Measurements from ENCODE around the gene TMEM106A. TPM values are rescaled to one million over a fixed set of nuclear protein-coding genes. Genes with fewer than 3 reads are reported as not detected.

TMEM106A gene
- total RNA-seq, 1 experiment from 2014 or later, result 2.4 TPM

Other genes starting within 250 kb of the TMEM106A start
- gene AARSD1, start 247.4 kb upstream of the TMEM106A start, total RNA-seq (2014; rRNA removed; shearing (Covaris generic)), result 23.7 and 27.2 TPM in 2 replicates
- gene PTGES3L, start 231.8 kb upstream of the TMEM106A start, total RNA-seq (2014; rRNA removed; shearing (Covaris generic)), result 0.19 TPM in 1 of 2 replicates, not detected in the other
- gene RUNDC1, start 231.3 kb upstream of the TMEM106A start, total RNA-seq (2014; rRNA removed; shearing (Covaris generic)), result 3.6 and 3.8 TPM in 2 replicates
- 1,450 and 1,519 TPM in 2 replicates for gene RPL27, start 213.5 kb upstream of the TMEM106A start, total RNA-seq (2014; rRNA removed; shearing (Covaris generic))
- 66.7 and 80.2 TPM in 2 replicates for gene IFI35, start 205.1 kb upstream of the TMEM106A start, total RNA-seq (2014; rRNA removed; shearing (Covaris generic))
- gene VAT1, start 189.5 kb upstream of the TMEM106A start, total RNA-seq (2014; rRNA removed; shearing (Covaris generic)), result 104 and 118 TPM in 2 replicates
- gene RND2, start 186.6 kb upstream of the TMEM106A start, total RNA-seq (2014; rRNA removed; shearing (Covaris generic)), result not detected in 2 replicates
- 16.7 and 28.4 TPM in 2 replicates for gene BRCA1, start 86.5 kb upstream of the TMEM106A start, total RNA-seq (2014; rRNA removed; shearing (Covaris generic))
- 38.1 and 40.8 TPM in 2 replicates for gene NBR1, start 40.7 kb upstream of the TMEM106A start, total RNA-seq (2014; rRNA removed; shearing (Covaris generic))
- gene CCDC200, start 16.7 kb downstream of the TMEM106A start, total RNA-seq (2014; rRNA removed; shearing (Covaris generic)), result not detected in 2 replicates
- gene RNU2-1, start 22.1 kb downstream of the TMEM106A start, total RNA-seq (2014; rRNA removed; shearing (Covaris generic)), result not detected in 2 replicates
- gene ARL4D, start 187.1 kb downstream of the TMEM106A start, total RNA-seq (2014; rRNA removed; shearing (Covaris generic)), result 6.1 and 8.4 TPM in 2 replicates